H1 (cell line): ENCODE results near the gene ACOT7.
"Not testable (repeated sequence)": the region's sequence is repeated elsewhere in the genome, so short reads cannot be mapped to it uniquely, and the experiment has no call there.

ENCODE experiments used
- CTCF ChIP-seq, 3 experiments: IDR thresholded peaks; 1 replicate in 2 of 3; 2 replicates in 1 of 3; pipeline versions ENCODE4 v1.5.1 to v1.6.1; 2011; ENCODE audit warnings: low read length in 3 of 3, mild to moderate bottlenecking in 3 of 3, inconsistent platforms in 2 of 3, low read depth in 1 of 3, moderate library complexity in 1 of 3; ENCODE audit not compliant: insufficient read depth in 1 of 3; ENCODE audit errors: control extremely low read depth in 1 of 3
- EP300 ChIP-seq, 2 experiments: IDR thresholded peaks; 1 replicate in 1 of 2; 2 replicates in 1 of 2; pipeline ENCODE4 v1.6.1; 2011 to 2012; ENCODE audit warnings: low read depth in 2 of 2, low read length in 2 of 2, mild to moderate bottlenecking in 2 of 2, borderline replicate concordance in 1 of 2, inconsistent platforms in 1 of 2, moderate library complexity in 1 of 2
- FOSL1 ChIP-seq: IDR thresholded peaks from 2 replicates; pipeline ENCODE4 v1.6.1; 2011; ENCODE audit warnings: mild to moderate bottlenecking, low read depth, low read length, moderate library complexity; ENCODE audit not compliant: insufficient read depth
- GABPA ChIP-seq: IDR thresholded peaks from 2 replicates; pipeline ENCODE4 v1.6.1; 2011; ENCODE audit warnings: mild to moderate bottlenecking, low read length, moderate library complexity, borderline replicate concordance; ENCODE audit not compliant: insufficient read depth
- PHF8 ChIP-seq: fragments of 200-600 bp; sonication (generic); conservative IDR thresholded peaks from 2 replicates; pipeline ENCODE4 v1.7.1; 2012; ENCODE audit warnings: low read depth, mild to moderate bottlenecking, inconsistent platforms, low read length, moderate library complexity
- POLR2A ChIP-seq, 2 experiments: IDR thresholded peaks; 1 replicate in 1 of 2; 2 replicates in 1 of 2; pipeline ENCODE4 v1.6.1; 2011; ENCODE audit warnings: low read depth in 2 of 2, low read length in 2 of 2, mild to moderate bottlenecking in 2 of 2; ENCODE audit errors: control extremely low read depth in 1 of 2
- ZNF274 ChIP-seq: IDR thresholded peaks from 2 replicates; pipeline ENCODE4 v1.7.0; 2012; ENCODE audit warnings: low read length, borderline replicate concordance; ENCODE audit errors: extremely low read depth

GRCh38 chr1:6428453-6428852 lies 34.9 kb upstream of the ACOT7 start:
- TF ChIP-seq GABPA; POLR2A (IDR thresholded peaks at IDR 0.05; ENCODE audit: control extremely low read depth in 1 of 2, low read depth in 2 of 2, low read length in 2 of 2); FOSL1; EP300 (IDR thresholded peaks at IDR 0.05; ENCODE audit: borderline replicate concordance in 1 of 2, low read depth in 2 of 2, low read length in 2 of 2); CTCF (IDR thresholded peaks at IDR 0.05; ENCODE audit: control extremely low read depth in 1 of 3, insufficient read depth in 1 of 3, low read depth in 1 of 3, low read length in 3 of 3); ZNF274; PHF8: not testable (repeated sequence)
